HEK293 (cell line): ENCODE data around the gene COLQ.

Source experiments
- CTCF ChIA-PET: fragments of 350-600 bp; formaldehyde crosslinking; extraction: SDS; loops from one replicate; lab custom pipeline; 2021; ENCODE audit warnings: antibody characterized with exemption; lab: Yijun Ruan, JAX
- POLR2A ChIA-PET: fragments of 300-600 bp; formaldehyde crosslinking; extraction: SDS; loops from one replicate; lab custom pipeline; 2020; ENCODE audit warnings: antibody characterized with exemption, inconsistent platforms; lab: Yijun Ruan, JAX
- H3K27ac ChIP-seq: fragments of 200-500 bp; sonication (Bioruptor generic); 2 replicates; pipeline ENCODE4 v1.5.1; 2014; ENCODE audit warnings: low read depth, low read length, control low read depth, inconsistent platforms; ENCODE audit errors: extremely low read depth
- H3K36me3 ChIP-seq, 2 experiments: fragments of 200-500 bp in 1 of 2; sonication (Bioruptor generic) in 1 of 2; 1 replicate in 1 of 2; 2 replicates in 1 of 2; pipeline ENCODE4 v1.5.1; 2014 to 2017; ENCODE audit warnings: inconsistent platforms in 2 of 2, low read length in 2 of 2; ENCODE audit not compliant: control insufficient read depth in 2 of 2, insufficient read depth in 1 of 2
- H3K4me1 ChIP-seq: fragments of 200-500 bp; sonication (Bioruptor generic); 2 replicates; pipeline ENCODE4 v1.5.1; 2014; ENCODE audit warnings: mild to moderate bottlenecking, low read length, inconsistent platforms; ENCODE audit not compliant: control insufficient read depth, insufficient read depth
- H3K4me3 ChIP-seq: 2 replicates; pipeline ENCODE4 v1.5.1; 2011; ENCODE audit warnings: low read depth, mild to moderate bottlenecking, control low read depth, low read length, moderate library complexity
- H3K9me3 ChIP-seq: fragments of 200-500 bp; sonication (Bioruptor generic); 2 replicates; pipeline ENCODE4 v1.5.1; 2014; ENCODE audit warnings: low read depth, low read length, inconsistent platforms; ENCODE audit not compliant: control insufficient read depth, insufficient read depth
- GFI1B ChIP-seq: fragments of 450-650 bp; formaldehyde crosslinking; IDR thresholded peaks from 2 replicates; pipeline ENCODE4 v1.5.1; 2016; ENCODE audit warnings: missing biosample characterization, missing genetic modification characterization
- KLF16 ChIP-seq: fragments of 450-650 bp; formaldehyde crosslinking; IDR thresholded peaks from 2 replicates; pipeline ENCODE4 v1.5.1; 2017; ENCODE audit warnings: missing biosample characterization, missing genetic modification characterization
- WT1 ChIP-seq: fragments of 450-650 bp; formaldehyde crosslinking; IDR thresholded peaks from 2 replicates; pipeline ENCODE4 v1.5.1; 2016; ENCODE audit warnings: missing biosample characterization, missing genetic modification characterization
- ZNF157 ChIP-seq: fragments of 450-650 bp; formaldehyde crosslinking; IDR thresholded peaks from 2 replicates; pipeline ENCODE4 v1.5.1; 2016; ENCODE audit warnings: missing biosample characterization, missing genetic modification characterization
- ZNF202 ChIP-seq: fragments of 450-650 bp; formaldehyde crosslinking; IDR thresholded peaks from 2 replicates; pipeline ENCODE4 v1.5.1; 2016; ENCODE audit warnings: missing biosample characterization, missing genetic modification characterization, borderline replicate concordance
- ZNF214 ChIP-seq: fragments of 450-650 bp; formaldehyde crosslinking; IDR thresholded peaks from 2 replicates; pipeline ENCODE4 v1.5.1; 2017; ENCODE audit warnings: missing biosample characterization, mild to moderate bottlenecking, missing genetic modification characterization, borderline replicate concordance
- ZNF221 ChIP-seq: fragments of 450-650 bp; formaldehyde crosslinking; IDR thresholded peaks from 2 replicates; pipeline ENCODE4 v1.5.1; 2017; ENCODE audit warnings: missing biosample characterization, missing genetic modification characterization, borderline replicate concordance
- ZNF239 ChIP-seq: fragments of 450-650 bp; formaldehyde crosslinking; IDR thresholded peaks from 2 replicates; pipeline ENCODE4 v1.5.1; 2016; ENCODE audit warnings: missing biosample characterization, missing genetic modification characterization
- ZNF274 ChIP-seq, 2 experiments: fragments of 200-500 bp in 1 of 2; fragments of 450-650 bp in 1 of 2; sonication (Bioruptor generic) in 1 of 2; formaldehyde crosslinking in 1 of 2; IDR thresholded peaks; 2 replicates each; pipeline versions ENCODE4 v1.5.1 to v1.6.1; 2014 to 2016; ENCODE audit warnings: borderline replicate concordance in 1 of 2, inconsistent platforms in 1 of 2, low read length in 1 of 2, missing biosample characterization in 1 of 2, missing genetic modification characterization in 1 of 2
- ZNF433 ChIP-seq: fragments of 450-650 bp; formaldehyde crosslinking; IDR thresholded peaks from 2 replicates; pipeline ENCODE4 v1.5.1; 2016; ENCODE audit warnings: missing biosample characterization, missing genetic modification characterization, low read depth
- ZNF510 ChIP-seq: fragments of 450-650 bp; formaldehyde crosslinking; IDR thresholded peaks from 2 replicates; pipeline ENCODE4 v1.5.1; 2018; ENCODE audit warnings: mild to moderate bottlenecking, missing genetic modification characterization, missing biosample characterization; ENCODE audit not compliant: insufficient replicate concordance
- ZNF529 ChIP-seq: fragments of 450-650 bp; formaldehyde crosslinking; IDR thresholded peaks from 2 replicates; pipeline ENCODE4 v1.5.1; 2017; ENCODE audit warnings: missing genetic modification characterization, missing biosample characterization; ENCODE audit not compliant: insufficient replicate concordance
- ZNF600 ChIP-seq: fragments of 450-650 bp; formaldehyde crosslinking; IDR thresholded peaks from 2 replicates; pipeline ENCODE4 v1.5.1; 2016; ENCODE audit warnings: missing biosample characterization, missing genetic modification characterization
- ZNF624 ChIP-seq: fragments of 450-650 bp; formaldehyde crosslinking; IDR thresholded peaks from 2 replicates; pipeline ENCODE4 v1.5.1; 2017; ENCODE audit warnings: missing biosample characterization, missing genetic modification characterization
- ZNF654 ChIP-seq: fragments of 450-650 bp; formaldehyde crosslinking; IDR thresholded peaks from 2 replicates; pipeline ENCODE4 v1.5.1; 2016; ENCODE audit warnings: low read depth, missing biosample characterization, missing genetic modification characterization
- ZNF670 ChIP-seq: fragments of 450-650 bp; formaldehyde crosslinking; IDR thresholded peaks from 2 replicates; pipeline ENCODE4 v1.5.1; 2016; ENCODE audit warnings: missing biosample characterization, missing genetic modification characterization, low read depth
- ZNF677 ChIP-seq: fragments of 450-650 bp; IDR thresholded peaks from 2 replicates; pipeline ENCODE4 v1.5.0; 2018; ENCODE audit warnings: missing biosample characterization, mild to moderate bottlenecking, missing genetic modification characterization, moderate library complexity
- ZNF837 ChIP-seq: fragments of 450-650 bp; formaldehyde crosslinking; IDR thresholded peaks from 2 replicates; pipeline ENCODE4 v1.5.1; 2016; ENCODE audit warnings: missing biosample characterization, missing genetic modification characterization
- TF ChIP-seq, protein P1 (sequence below): fragments of 450-650 bp; formaldehyde crosslinking; IDR thresholded peaks from 2 replicates; pipeline ENCODE4 v1.5.1; 2016; ENCODE audit warnings: missing biosample characterization, missing genetic modification characterization
- TF ChIP-seq, protein P2 (sequence below): fragments of 450-650 bp; formaldehyde crosslinking; IDR thresholded peaks from 2 replicates; pipeline ENCODE4 v1.5.1; 2016; ENCODE audit warnings: missing biosample characterization, missing genetic modification characterization, borderline replicate concordance
- TF ChIP-seq, protein P3 (sequence below): fragments of 450-650 bp; formaldehyde crosslinking; IDR thresholded peaks from 2 replicates; pipeline ENCODE4 v1.5.1; 2016; ENCODE audit warnings: missing biosample characterization, missing genetic modification characterization

Gene COLQ

DNA sequence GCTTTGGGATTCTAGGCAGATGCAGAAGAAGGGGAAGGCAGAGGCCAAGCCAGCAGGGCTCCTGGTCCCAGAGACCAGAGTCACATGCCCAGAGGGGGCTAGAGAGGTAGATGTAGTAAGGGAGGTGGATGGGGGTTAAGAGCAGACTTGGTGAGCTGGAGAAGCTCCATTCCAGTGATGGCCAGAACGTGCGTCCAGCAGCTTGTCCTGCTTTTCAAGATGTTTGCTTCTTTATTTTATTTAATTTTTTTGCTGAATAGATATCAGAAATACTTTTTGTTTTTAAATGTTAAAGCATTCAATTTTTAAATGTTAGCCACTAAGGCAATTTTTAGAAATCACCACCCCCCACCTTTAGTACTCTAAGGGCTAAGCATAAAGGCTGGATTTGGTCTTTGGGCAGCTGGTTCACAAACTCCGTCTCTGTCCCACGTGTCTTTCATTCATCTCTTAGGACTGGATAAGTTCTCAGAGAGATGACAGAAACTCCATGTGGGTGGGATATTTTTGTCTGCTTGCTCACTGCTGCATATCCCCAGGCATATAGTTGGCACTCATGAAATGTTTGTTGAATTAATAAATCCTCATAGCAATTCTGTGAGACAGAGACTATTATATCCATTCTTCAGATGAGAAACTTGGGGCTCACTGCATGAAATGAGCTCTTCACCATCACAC lies 6.7 kb downstream of the COLQ start:
- no peaks in the 10 kb centered on the region for H3K4me1 ChIP-seq
- POLR2A ChIA-PET: no interaction called here
- CTCF ChIA-PET: no interaction called here
- no peak for TF ChIP-seq KLF16 (tag by site-specific recombination)
- no peak for TF ChIP-seq WT1 (tag by site-specific recombination)
- TF ChIP-seq ZNF837 (tag by site-specific recombination): no peak
- TF ChIP-seq, protein P1, sequence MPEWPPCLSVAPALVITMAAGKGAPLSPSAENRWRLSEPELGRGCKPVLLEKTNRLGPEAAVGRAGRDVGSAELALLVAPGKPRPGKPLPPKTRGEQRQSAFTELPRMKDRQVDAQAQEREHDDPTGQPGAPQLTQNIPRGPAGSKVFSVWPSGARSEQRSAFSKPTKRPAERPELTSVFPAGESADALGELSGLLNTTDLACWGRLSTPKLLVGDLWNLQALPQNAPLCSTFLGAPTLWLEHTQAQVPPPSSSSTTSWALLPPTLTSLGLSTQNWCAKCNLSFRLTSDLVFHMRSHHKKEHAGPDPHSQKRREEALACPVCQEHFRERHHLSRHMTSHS: no peak
- TF ChIP-seq ZNF221: no peak
- no peak for TF ChIP-seq ZNF510 (tag by site-specific recombination)
- TF ChIP-seq ZNF677 (tag by site-specific recombination): no peak
- TF ChIP-seq ZNF214 (tag by site-specific recombination): no peak
- no peak for TF ChIP-seq ZNF239 (tag by site-specific recombination)
- no peak for TF ChIP-seq ZNF654
- TF ChIP-seq, protein P2, sequence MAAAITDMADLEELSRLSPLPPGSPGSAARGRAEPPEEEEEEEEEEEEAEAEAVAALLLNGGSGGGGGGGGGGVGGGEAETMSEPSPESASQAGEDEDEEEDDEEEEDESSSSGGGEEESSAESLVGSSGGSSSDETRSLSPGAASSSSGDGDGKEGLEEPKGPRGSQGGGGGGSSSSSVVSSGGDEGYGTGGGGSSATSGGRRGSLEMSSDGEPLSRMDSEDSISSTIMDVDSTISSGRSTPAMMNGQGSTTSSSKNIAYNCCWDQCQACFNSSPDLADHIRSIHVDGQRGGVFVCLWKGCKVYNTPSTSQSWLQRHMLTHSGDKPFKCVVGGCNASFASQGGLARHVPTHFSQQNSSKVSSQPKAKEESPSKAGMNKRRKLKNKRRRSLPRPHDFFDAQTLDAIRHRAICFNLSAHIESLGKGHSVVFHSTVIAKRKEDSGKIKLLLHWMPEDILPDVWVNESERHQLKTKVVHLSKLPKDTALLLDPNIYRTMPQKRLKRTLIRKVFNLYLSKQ: no peak
- TF ChIP-seq ZNF202 (tag by site-specific recombination): no peak
- no peak for TF ChIP-seq ZNF157 (tag by site-specific recombination)
- TF ChIP-seq ZNF529 (tag by site-specific recombination): no peak
- no peak for TF ChIP-seq ZNF670 (tag by site-specific recombination)
- no peak for TF ChIP-seq GFI1B (tag by site-specific recombination)
- TF ChIP-seq, protein P3, sequence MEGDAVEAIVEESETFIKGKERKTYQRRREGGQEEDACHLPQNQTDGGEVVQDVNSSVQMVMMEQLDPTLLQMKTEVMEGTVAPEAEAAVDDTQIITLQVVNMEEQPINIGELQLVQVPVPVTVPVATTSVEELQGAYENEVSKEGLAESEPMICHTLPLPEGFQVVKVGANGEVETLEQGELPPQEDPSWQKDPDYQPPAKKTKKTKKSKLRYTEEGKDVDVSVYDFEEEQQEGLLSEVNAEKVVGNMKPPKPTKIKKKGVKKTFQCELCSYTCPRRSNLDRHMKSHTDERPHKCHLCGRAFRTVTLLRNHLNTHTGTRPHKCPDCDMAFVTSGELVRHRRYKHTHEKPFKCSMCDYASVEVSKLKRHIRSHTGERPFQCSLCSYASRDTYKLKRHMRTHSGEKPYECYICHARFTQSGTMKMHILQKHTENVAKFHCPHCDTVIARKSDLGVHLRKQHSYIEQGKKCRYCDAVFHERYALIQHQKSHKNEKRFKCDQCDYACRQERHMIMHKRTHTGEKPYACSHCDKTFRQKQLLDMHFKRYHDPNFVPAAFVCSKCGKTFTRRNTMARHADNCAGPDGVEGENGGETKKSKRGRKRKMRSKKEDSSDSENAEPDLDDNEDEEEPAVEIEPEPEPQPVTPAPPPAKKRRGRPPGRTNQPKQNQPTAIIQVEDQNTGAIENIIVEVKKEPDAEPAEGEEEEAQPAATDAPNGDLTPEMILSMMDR: no peak
- TF ChIP-seq ZNF433 (tag by site-specific recombination): no peak
- no peak for TF ChIP-seq ZNF600
- TF ChIP-seq ZNF274 (IDR thresholded peaks at IDR 0.05; ENCODE audit: low read length): no peak
- no peak for TF ChIP-seq ZNF274 (tag by site-specific recombination; IDR thresholded peaks at IDR 0.05; ENCODE audit: borderline replicate concordance)
- TF ChIP-seq, all 188 proteins: peak for 0
- no peaks in the 10 kb centered on the region for H3K36me3 ChIP-seq
- H3K27ac ChIP-seq: no peak overlapping the region
- no peaks in the 10 kb centered on the region for H3K9me3 ChIP-seq
- H3K4me3 ChIP-seq: no peak overlapping the region

DNA sequence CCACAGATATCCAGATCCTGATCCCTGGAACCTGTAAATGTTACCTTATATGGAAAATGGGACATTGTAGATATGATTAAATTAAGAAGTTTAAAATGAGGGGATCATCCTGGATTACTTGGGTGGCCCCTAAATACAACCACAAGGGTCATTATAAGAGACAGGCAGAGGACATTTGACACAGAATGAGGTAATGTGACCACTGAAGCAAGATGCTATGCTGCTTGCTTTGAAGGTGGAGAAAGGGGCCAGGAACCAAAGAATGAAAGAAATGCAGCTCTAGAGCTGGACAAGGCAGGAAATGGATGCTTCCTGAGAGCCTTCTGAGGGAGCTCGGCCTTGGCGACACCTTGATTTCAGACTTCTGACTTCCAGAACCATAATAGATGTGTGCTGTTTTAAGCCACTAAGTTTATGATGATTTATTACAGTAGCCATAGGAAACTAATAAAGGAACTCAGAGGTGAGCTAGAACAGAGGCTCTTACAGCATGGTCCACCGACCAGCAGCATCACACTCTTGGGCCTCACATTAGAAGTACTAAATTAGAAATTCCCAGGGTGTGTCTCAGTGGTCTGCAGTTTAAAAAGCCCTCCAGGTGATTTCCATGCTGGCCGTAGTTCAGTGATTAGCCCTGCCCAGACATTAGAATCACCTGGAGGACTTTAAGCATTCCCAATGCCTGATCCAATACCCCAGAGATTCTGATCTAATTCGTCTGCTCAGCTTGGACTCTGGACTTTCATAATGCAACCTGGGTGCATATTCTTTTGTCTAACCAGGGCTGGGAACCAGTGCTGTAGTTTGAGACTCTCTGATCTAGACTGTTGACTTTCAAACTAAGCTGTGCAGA lies 7.5 kb downstream of the COLQ start:
- H3K27ac ChIP-seq: no peak overlapping the region
- ChIA-PET CTCF (no interaction called here), POLR2A (no interaction called here)
- no peaks in the 10 kb centered on the region for H3K36me3 ChIP-seq
- no peaks in the 10 kb centered on the region for H3K4me1 ChIP-seq
- no peaks in the 10 kb centered on the region for H3K9me3 ChIP-seq
- TF ChIP-seq ZNF624 (tag by site-specific recombination) (no peak), ZNF274 (IDR thresholded peaks at IDR 0.05; ENCODE audit: low read length) (no peak), ZNF274 (tag by site-specific recombination; IDR thresholded peaks at IDR 0.05; ENCODE audit: borderline replicate concordance) (no peak)
- H3K4me3 ChIP-seq: no peak overlapping the region
